Astrocyte (in vitro differentiated cells and primary cell): Measurements from ENCODE around the gene FBN3. TPM values are rescaled to one million over a fixed set of nuclear protein-coding genes. Genes with fewer than 3 reads are reported as not detected.
"Not testable (repeated sequence)": the region's sequence is repeated elsewhere in the genome, so short reads cannot be mapped to it uniquely, and the experiment has no call there.

Source experiments
- DNase-seq: peaks from one replicate; pipeline ENCODE4 v3.0.0-alpha.2; 2010; ENCODE audit warnings: low read depth
- FAIRE-seq: peaks from 2 replicates; lab custom pipeline; 2011; peaks lifted over from hg19 to GRCh38; lab: Jason Lieb, UNC
- H2AFZ ChIP-seq: 2 replicates; pipeline ENCODE4 v1.6.0; 2012; ENCODE audit warnings: low read depth, low read length, inconsistent platforms
- H3K27ac ChIP-seq: 2 replicates; pipeline ENCODE4 v1.5.1; 2011; ENCODE audit warnings: low read depth, low read length, inconsistent platforms
- H3K27me3 ChIP-seq: 2 replicates; pipeline ENCODE4 v1.6.0; 2011; ENCODE audit warnings: low read length, inconsistent platforms; ENCODE audit not compliant: insufficient read depth
- H3K36me3 ChIP-seq: 2 replicates; pipeline ENCODE4 v1.5.1; 2011; ENCODE audit warnings: low read length, inconsistent platforms; ENCODE audit not compliant: insufficient read depth
- H3K4me1 ChIP-seq: 2 replicates; pipeline ENCODE4 v1.5.1; 2011; ENCODE audit warnings: low read length, inconsistent platforms; ENCODE audit not compliant: insufficient read depth
- H3K4me2 ChIP-seq: 2 replicates; pipeline ENCODE4 v1.6.0; 2012; ENCODE audit warnings: low read length, inconsistent platforms
- H3K4me3 ChIP-seq: 2 replicates; pipeline ENCODE4 v1.5.1; 2011; ENCODE audit warnings: low read depth, mild to moderate bottlenecking, low read length, inconsistent platforms; ENCODE audit not compliant: insufficient read depth
- H3K79me2 ChIP-seq: 2 replicates; pipeline ENCODE4 v1.6.0; 2012; ENCODE audit warnings: mild to moderate bottlenecking, low read length, inconsistent platforms; ENCODE audit not compliant: insufficient read depth
- H3K9ac ChIP-seq: 2 replicates; pipeline ENCODE4 v1.6.0; 2012; ENCODE audit warnings: mild to moderate bottlenecking, low read length, inconsistent platforms
- H3K9me3 ChIP-seq: 2 replicates; pipeline ENCODE4 v1.5.1; 2012; ENCODE audit warnings: low read depth, mild to moderate bottlenecking, low read length, inconsistent platforms; ENCODE audit not compliant: insufficient read depth
- H4K20me1 ChIP-seq: 2 replicates; pipeline ENCODE4 v1.6.0; 2012; ENCODE audit warnings: low read length, inconsistent platforms; ENCODE audit not compliant: insufficient read depth
- H3K27ac Mint-ChIP-seq: one replicate; pipeline ENCODE4 v1.8.0; 2021; ENCODE audit warnings: mild to moderate bottlenecking, mixed read lengths; ENCODE audit not compliant: unreplicated experiment
- H3K27me3 Mint-ChIP-seq: one replicate; pipeline ENCODE4 v1.8.0; 2021; ENCODE audit warnings: low read depth, mixed read lengths; ENCODE audit not compliant: unreplicated experiment
- H3K36me3 Mint-ChIP-seq: one replicate; pipeline ENCODE4 v1.8.0; 2021; ENCODE audit warnings: low read depth, mixed read lengths; ENCODE audit not compliant: unreplicated experiment
- H3K4me1 Mint-ChIP-seq: one replicate; pipeline ENCODE4 v1.8.0; 2021; ENCODE audit warnings: low read depth, mixed read lengths; ENCODE audit not compliant: unreplicated experiment
- H3K4me3 Mint-ChIP-seq: one replicate; pipeline ENCODE4 v1.8.0; 2021; ENCODE audit warnings: mild to moderate bottlenecking, moderate library complexity, mixed read lengths; ENCODE audit not compliant: unreplicated experiment
- H3K9me3 Mint-ChIP-seq: one replicate; pipeline ENCODE4 v1.8.0; 2021; ENCODE audit warnings: mild to moderate bottlenecking, mixed read lengths; ENCODE audit not compliant: unreplicated experiment
- EZH2 ChIP-seq: IDR thresholded peaks from 2 replicates; pipeline ENCODE4 v1.6.1; 2012; ENCODE audit warnings: mild to moderate bottlenecking, low read length, inconsistent platforms; ENCODE audit not compliant: insufficient read depth
- total RNA-seq: library from RNA; stranded (reverse); gene quantifications from 2 replicates; pipeline ENCODE4 v1.2.1, GENCODE V29; 2021
- TF ChIP-seq, protein P1 (sequence below): IDR thresholded peaks from 2 replicates; pipeline ENCODE4 v1.5.1; 2011; ENCODE audit warnings: low read depth, mild to moderate bottlenecking, inconsistent platforms, low read length, moderate library complexity; ENCODE audit not compliant: insufficient read depth

The FBN3 gene
- total RNA-seq, 1 donor from 2014 or later, result 1.00 TPM

DNA sequence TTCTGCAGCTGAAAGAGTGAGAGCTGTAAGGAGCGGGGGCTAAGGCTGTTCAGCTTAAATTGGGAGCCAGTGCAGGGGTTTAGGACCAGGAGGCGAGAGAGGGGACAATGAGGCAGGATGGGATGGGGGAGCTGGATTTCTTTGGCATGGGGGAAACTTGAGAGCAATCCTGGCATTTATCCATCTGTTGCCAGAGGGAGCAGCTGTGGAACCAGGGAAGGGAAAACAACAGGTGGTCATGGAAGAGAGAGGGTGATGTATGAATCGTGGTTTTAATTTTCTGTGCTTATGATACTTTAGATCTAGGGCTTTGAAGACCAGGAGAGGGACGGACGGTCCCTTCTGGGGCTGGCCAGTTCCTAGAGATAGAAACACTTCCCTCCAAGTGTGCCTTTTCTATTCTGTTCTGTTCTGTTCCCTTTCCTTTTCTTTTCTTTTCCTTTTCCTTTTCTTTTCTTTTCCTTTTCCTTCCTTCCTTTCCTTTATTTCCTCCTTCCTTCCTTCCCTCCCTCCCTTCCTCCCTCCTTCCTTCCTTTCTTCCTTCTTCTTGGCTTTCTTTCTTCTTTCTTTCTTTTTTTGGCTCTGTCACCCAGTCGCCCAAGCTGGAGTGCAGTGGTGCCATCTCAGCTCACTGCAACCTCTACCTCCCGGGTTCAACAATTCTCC, 112.8 kb downstream of the FBN3 start:
- no peaks in the 10 kb centered on the region for H3K4me1 ChIP-seq
- H3K27me3 ChIP-seq, result no peaks in the 10 kb centered on the region
- no peaks in the 10 kb centered on the region for H4K20me1 ChIP-seq
- Mint-ChIP-seq H3K27ac (no peak overlapping the region), H3K9me3 (no peaks in the 10 kb centered on the region), H3K36me3 (no peaks in the 10 kb centered on the region), H3K4me3 (no peak overlapping the region), H3K4me1 (peaks cover 6% of the 10 kb centered on the region), H3K27me3 (peaks cover 6% of the 10 kb centered on the region)
- no peak overlapping the region for H2AFZ ChIP-seq
- no peak overlapping the region for H3K4me2 ChIP-seq
- H3K36me3 ChIP-seq, result no peaks in the 10 kb centered on the region
- H3K9me3 ChIP-seq, result no peaks in the 10 kb centered on the region
- no peaks in the 10 kb centered on the region for H3K79me2 ChIP-seq
- no peak overlapping the region for H3K9ac ChIP-seq
- no peak for TF ChIP-seq EZH2
- FAIRE-seq, result no peak
- H3K4me3 ChIP-seq, result no peak overlapping the region
- DNase-seq, result no peak
- no peak overlapping the region for H3K27ac ChIP-seq

DNA sequence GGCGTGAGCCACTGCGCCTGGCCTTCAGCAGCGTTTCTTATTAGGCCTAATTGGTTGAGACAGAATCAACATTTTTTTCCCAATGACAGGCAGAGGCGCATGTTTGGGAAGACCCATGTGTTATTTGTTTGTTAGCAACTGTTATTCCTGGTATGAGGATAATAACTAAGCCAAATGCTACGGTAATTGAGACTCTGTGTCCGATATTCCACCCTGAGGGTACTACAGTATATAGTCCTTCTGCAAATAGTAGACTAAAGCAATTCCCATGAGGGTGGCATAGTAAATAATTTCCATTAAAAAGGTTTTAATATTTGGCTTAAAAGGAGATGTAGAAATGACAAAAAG, 115.2 kb downstream of the FBN3 start:
- Histone ChIP-seq H3K27ac (no peak overlapping the region), H3K9ac (no peak overlapping the region), H3K9me3 (no peaks in the 10 kb centered on the region), H2AFZ (no peak overlapping the region), H3K4me3 (no peak overlapping the region), H3K27me3 (no peaks in the 10 kb centered on the region), H3K4me1 (no peaks in the 10 kb centered on the region), H3K4me2 (no peak overlapping the region), H4K20me1 (no peaks in the 10 kb centered on the region), H3K79me2 (no peaks in the 10 kb centered on the region), H3K36me3 (no peaks in the 10 kb centered on the region)
- H3K9me3 Mint-ChIP-seq, result no peaks in the 10 kb centered on the region
- H3K27me3 Mint-ChIP-seq, result peaks cover 6% of the 10 kb centered on the region
- FAIRE-seq, result no peak
- no peak overlapping the region for H3K27ac Mint-ChIP-seq
- TF ChIP-seq EZH2, result no peak
- TF ChIP-seq, protein P1, sequence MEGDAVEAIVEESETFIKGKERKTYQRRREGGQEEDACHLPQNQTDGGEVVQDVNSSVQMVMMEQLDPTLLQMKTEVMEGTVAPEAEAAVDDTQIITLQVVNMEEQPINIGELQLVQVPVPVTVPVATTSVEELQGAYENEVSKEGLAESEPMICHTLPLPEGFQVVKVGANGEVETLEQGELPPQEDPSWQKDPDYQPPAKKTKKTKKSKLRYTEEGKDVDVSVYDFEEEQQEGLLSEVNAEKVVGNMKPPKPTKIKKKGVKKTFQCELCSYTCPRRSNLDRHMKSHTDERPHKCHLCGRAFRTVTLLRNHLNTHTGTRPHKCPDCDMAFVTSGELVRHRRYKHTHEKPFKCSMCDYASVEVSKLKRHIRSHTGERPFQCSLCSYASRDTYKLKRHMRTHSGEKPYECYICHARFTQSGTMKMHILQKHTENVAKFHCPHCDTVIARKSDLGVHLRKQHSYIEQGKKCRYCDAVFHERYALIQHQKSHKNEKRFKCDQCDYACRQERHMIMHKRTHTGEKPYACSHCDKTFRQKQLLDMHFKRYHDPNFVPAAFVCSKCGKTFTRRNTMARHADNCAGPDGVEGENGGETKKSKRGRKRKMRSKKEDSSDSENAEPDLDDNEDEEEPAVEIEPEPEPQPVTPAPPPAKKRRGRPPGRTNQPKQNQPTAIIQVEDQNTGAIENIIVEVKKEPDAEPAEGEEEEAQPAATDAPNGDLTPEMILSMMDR, result no peak
- DNase-seq, result no peak
- H3K36me3 Mint-ChIP-seq, result no peaks in the 10 kb centered on the region
- no peak overlapping the region for H3K4me3 Mint-ChIP-seq
- H3K4me1 Mint-ChIP-seq, result peaks cover 14% of the 10 kb centered on the region

GRCh38 chr19:8033287-8034177, 115.9 kb downstream of the FBN3 start:
- not testable (repeated sequence) for H3K79me2 ChIP-seq, H3K9me3 Mint-ChIP-seq, H3K27ac ChIP-seq, H3K9me3 ChIP-seq, H3K4me3 Mint-ChIP-seq, H3K4me3 ChIP-seq, H2AFZ ChIP-seq, H3K4me1 ChIP-seq, H3K9ac ChIP-seq, H3K4me2 ChIP-seq, H3K36me3 Mint-ChIP-seq, FAIRE-seq, H3K27me3 Mint-ChIP-seq, H3K36me3 ChIP-seq, H4K20me1 ChIP-seq, DNase-seq, H3K27ac Mint-ChIP-seq, H3K27me3 ChIP-seq
- peaks cover 19% of the 10 kb centered on the region for H3K4me1 Mint-ChIP-seq
